SK-N-SH (cell line): ENCODE results near the gene CDKN1A. TPM values are rescaled to one million over a fixed set of nuclear protein-coding genes. Genes with fewer than 3 reads are reported as not detected.

ENCODE experiments used
- CTCF ChIA-PET: fragments of 300-600, 350-600 bp; formaldehyde crosslinking; extraction: SDS; loops from one replicate; lab custom pipeline; 2021; lab: Yijun Ruan, JAX
- POLR2A ChIA-PET: fragments of 350-600 bp; sonication (Branson Sonifier 250); formaldehyde crosslinking; extraction: SDS; loops from one replicate; lab custom pipeline; 2020; ENCODE audit warnings: antibody characterized with exemption, inconsistent platforms; lab: Yijun Ruan, JAX
- DNase-seq: peaks from one replicate; pipeline ENCODE4 v3.0.0; 2012
- H2AFZ ChIP-seq: fragments of 200-600 bp; sonication (generic); 2 replicates; pipeline ENCODE4 v1.8.1; 2016; ENCODE audit warnings: antibody characterized with exemption, mild to moderate bottlenecking, low read depth
- H3F3A ChIP-seq: fragments of 200-600 bp; sonication (generic); replicated peaks from 2 replicates; pipeline ENCODE3; 2016; ENCODE audit warnings: antibody characterized with exemption, mild to moderate bottlenecking; ENCODE audit not compliant: insufficient read depth
- H3K27ac ChIP-seq, 2 experiments: fragments of 200-500 bp in 1 of 2; fragments of 200-600 bp in 1 of 2; sonication (Bioruptor generic) in 1 of 2; sonication (generic), shearing (Covaris generic) in 1 of 2; 2 replicates each; pipeline versions ENCODE4 v1.5.1 to v1.6.1; 2014 to 2016; ENCODE audit warnings: low read depth in 2 of 2, inconsistent platforms in 1 of 2, low read length in 1 of 2, mild to moderate bottlenecking in 1 of 2, mixed read lengths in 1 of 2
- H3K27me3 ChIP-seq: fragments of 200-600 bp; sonication (generic), shearing (Covaris generic); 2 replicates; pipeline ENCODE4 v1.6.1; 2016; ENCODE audit warnings: mixed run types; ENCODE audit not compliant: insufficient read depth
- H3K36me3 ChIP-seq, 2 experiments: fragments of 200-500 bp in 1 of 2; fragments of 200-600 bp in 1 of 2; sonication (Bioruptor generic) in 1 of 2; sonication (generic) in 1 of 2; replicated peaks in 1 of 2; 2 replicates each; pipeline versions ENCODE3 to v1.5.1; 2014 to 2016; ENCODE audit warnings: low read length in 1 of 2, mild to moderate bottlenecking in 1 of 2; ENCODE audit not compliant: insufficient read depth in 2 of 2, control insufficient read depth in 1 of 2
- H3K4me1 ChIP-seq, 2 experiments: fragments of 200-500 bp in 1 of 2; fragments of 200-600 bp in 1 of 2; sonication (Bioruptor generic) in 1 of 2; sonication (generic), shearing (Covaris generic) in 1 of 2; 2 replicates each; pipeline versions ENCODE4 v1.5.1 to v1.6.1; 2014 to 2016; ENCODE audit warnings: low read depth in 1 of 2, low read length in 1 of 2, mixed run types in 1 of 2; ENCODE audit not compliant: insufficient read depth in 2 of 2, control insufficient read depth in 1 of 2
- H3K4me2 ChIP-seq: fragments of 200-600 bp; sonication (generic), shearing (Covaris generic); 2 replicates; pipeline ENCODE4 v1.6.1; 2017; ENCODE audit warnings: mixed run types
- H3K4me3 ChIP-seq, 2 experiments: fragments of 200-500 bp in 1 of 2; fragments of 200-600 bp in 1 of 2; sonication (Bioruptor generic) in 1 of 2; sonication (generic), shearing (Covaris generic) in 1 of 2; 2 replicates each; pipeline versions ENCODE4 v1.5.1 to v1.8.1; 2014 to 2016; ENCODE audit warnings: low read depth in 2 of 2, inconsistent platforms in 1 of 2, low read length in 1 of 2, mild to moderate bottlenecking in 1 of 2, mixed read lengths in 1 of 2, moderate library complexity in 1 of 2
- H3K79me2 ChIP-seq: fragments of 200-600 bp; sonication (generic); 2 replicates; pipeline ENCODE4 v1.8.1; 2017; ENCODE audit warnings: mild to moderate bottlenecking; ENCODE audit not compliant: insufficient read depth
- H3K9ac ChIP-seq: fragments of 200-600 bp; sonication (generic); 2 replicates; pipeline ENCODE4 v1.6.1; 2017; ENCODE audit warnings: mixed run types
- H3K9me2 ChIP-seq: fragments of 200-600 bp; sonication (generic); 2 replicates; pipeline ENCODE4 v1.6.1; 2017; ENCODE audit warnings: mixed run types
- H3K9me3 ChIP-seq: fragments of 200-600 bp; sonication (generic); 2 replicates; pipeline ENCODE4 v1.6.1; 2017; ENCODE audit warnings: mixed run types, mild to moderate bottlenecking, moderate library complexity
- H4K20me1 ChIP-seq: fragments of 200-600 bp; sonication (generic); 2 replicates; pipeline ENCODE4 v1.6.1; 2017; ENCODE audit warnings: mild to moderate bottlenecking, mixed run types; ENCODE audit not compliant: insufficient read depth
- ELF1 ChIP-seq: IDR thresholded peaks from 2 replicates; pipeline ENCODE4 v1.4.0; 2012
- EZH2phosphoT487 ChIP-seq: fragments of 200-600 bp; sonication (generic); IDR thresholded peaks from 2 replicates; pipeline ENCODE4 v1.6.1; 2017; ENCODE audit warnings: low read depth, mixed run types, mild to moderate bottlenecking, antibody characterized with exemption, moderate library complexity, borderline replicate concordance
- GABPA ChIP-seq: IDR thresholded peaks from 2 replicates; pipeline ENCODE4 v1.4.0; 2012; ENCODE audit warnings: low read depth, mild to moderate bottlenecking
- MEF2A ChIP-seq: IDR thresholded peaks from 2 replicates; pipeline ENCODE4 v1.4.0; 2012; ENCODE audit warnings: low read depth, borderline replicate concordance
- POLR2AphosphoS5 ChIP-seq: IDR thresholded peaks from 2 replicates; pipeline ENCODE4 v1.6.1; 2012; ENCODE audit warnings: low read depth, low read length
- RAD21 ChIP-seq: IDR thresholded peaks from 2 replicates; pipeline ENCODE4 v1.6.1; 2012; ENCODE audit warnings: mild to moderate bottlenecking, low read length
- RXRA ChIP-seq: IDR thresholded peaks from 2 replicates; pipeline ENCODE4 v1.4.0; 2012; ENCODE audit warnings: low read depth, mild to moderate bottlenecking, borderline replicate concordance
- WGBS: methylation state at CpG from one replicate; pipeline ENCODE4 v1.1.6; 2017; ENCODE audit warnings: low lambda C conversion rate; 5-methylcytosine and 5-hydroxymethylcytosine counted together
- polyA plus RNA-seq, 3 experiments: library from polyadenylated mRNA; depleted of rRNA; stranded (reverse); fragments of >200 nt; gene quantifications; 2 replicates each; pipeline ENCODE4 v1.2.3, GENCODE V29; 2012
- TF ChIP-seq, protein P1 (sequence below): IDR thresholded peaks from 2 replicates; pipeline ENCODE4 v1.4.0; 2012; ENCODE audit warnings: low read depth
- TF ChIP-seq, protein P2 (sequence below): fragments of 150-350 bp; IDR thresholded peaks from 2 replicates; pipeline ENCODE4 v1.6.1; 2016; ENCODE audit warnings: mild to moderate bottlenecking, low read depth, low read length
- TF ChIP-seq, protein P3 (sequence below): IDR thresholded peaks from 2 replicates; pipeline ENCODE4 v1.6.1; 2012; ENCODE audit warnings: mild to moderate bottlenecking, low read depth, low read length, moderate library complexity

Gene CDKN1A
- polyA plus RNA-seq, 1 of the 3 experiments (the other 2 are of a cell fraction): 747 TPM

DNA sequence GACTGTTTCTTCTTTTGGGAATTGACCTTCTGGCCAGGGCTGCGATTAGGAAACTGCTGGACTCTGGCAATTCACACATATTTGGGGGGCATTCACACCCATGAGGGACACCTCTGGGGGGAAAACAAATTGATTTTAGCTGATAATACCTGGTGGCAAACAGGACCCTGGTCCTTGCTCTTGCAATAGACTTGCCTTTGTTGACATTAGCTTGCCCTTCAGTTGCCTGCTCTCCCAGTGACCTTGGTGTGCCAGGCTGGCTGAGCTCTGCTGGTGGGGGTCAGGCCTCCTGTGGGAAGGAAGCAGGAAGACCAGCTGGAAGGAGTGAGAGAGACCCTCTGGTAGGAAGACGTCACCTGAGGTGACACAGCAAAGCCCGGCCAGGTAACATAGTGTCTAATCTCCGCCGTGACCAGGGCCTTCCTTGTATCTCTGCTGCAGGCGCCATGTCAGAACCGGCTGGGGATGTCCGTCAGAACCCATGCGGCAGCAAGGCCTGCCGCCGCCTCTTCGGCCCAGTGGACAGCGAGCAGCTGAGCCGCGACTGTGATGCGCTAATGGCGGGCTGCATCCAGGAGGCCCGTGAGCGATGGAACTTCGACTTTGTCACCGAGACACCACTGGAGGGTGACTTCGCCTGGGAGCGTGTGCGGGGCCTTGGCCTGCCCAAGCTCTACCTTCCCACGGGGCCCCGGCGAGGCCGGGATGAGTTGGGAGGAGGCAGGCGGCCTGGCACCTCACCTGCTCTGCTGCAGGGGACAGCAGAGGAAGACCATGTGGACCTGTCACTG lies 5.3 kb downstream of the CDKN1A start:
- Histone ChIP-seq H3K4me3 (peak overlapping the region; percentile 53 to 91; a peak in 3 of 4 replicates), H3K4me1 (peaks cover 0 to 17% of the 10 kb centered on the region in 2 experiments; a peak in 1 of 4 replicates), H3K27me3 (no peaks in the 10 kb centered on the region), H3K36me3 (peaks cover 55% of the 10 kb centered on the region in 2 experiments), H3F3A (peaks cover 81% of the 10 kb centered on the region), H3K79me2 (peaks cover 75% of the 10 kb centered on the region), H3K4me2 (peak overlapping the region; percentile 94), H2AFZ (no peak overlapping the region), H4K20me1 (peaks cover 99% of the 10 kb centered on the region), H3K9me3 (no peaks in the 10 kb centered on the region), H3K9ac (no peak overlapping the region), H3K27ac (peak overlapping the region in 1 of 2 experiments; percentile 7; a peak in 1 of 4 replicates), H3K9me2 (no peaks in the 10 kb centered on the region)
- WGBS: 94% methylated on average over 22 of the region's 29 CpGs
- POLR2A ChIA-PET: interaction anchor here (1.1 kb wide), 1 partner anchor 82 kb away, joined by 3 read pairs; no protein-coding TSS in a partner anchor
- TF ChIP-seq POLR2AphosphoS5 (peak; percentile 7; the same call in 1 of the 2 replicates), RAD21 (no peak), RXRA (no peak), MEF2A (no peak)
- DNase-seq: no peak
- CTCF ChIA-PET: interaction anchor here (0.8 to 9.5 kb wide), 6 partner anchors 17 to 82 kb away, joined by 5 to 91 read pairs (median 13); no protein-coding TSS in a partner anchor

DNA sequence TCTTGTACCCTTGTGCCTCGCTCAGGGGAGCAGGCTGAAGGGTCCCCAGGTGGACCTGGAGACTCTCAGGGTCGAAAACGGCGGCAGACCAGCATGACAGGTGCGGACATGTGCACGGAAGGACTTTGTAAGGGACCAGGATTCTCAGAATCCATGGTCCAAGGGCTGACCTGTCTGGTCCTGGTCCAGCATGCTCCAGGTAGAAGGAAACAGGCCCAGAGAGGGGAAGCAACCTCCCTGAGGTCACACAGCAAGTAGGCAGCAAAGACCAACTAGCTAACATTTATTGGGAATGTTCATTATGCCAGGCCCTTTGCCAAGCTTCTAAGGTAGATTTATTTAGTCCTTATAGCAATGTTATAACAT lies 5.9 kb downstream of the CDKN1A start:
- peak overlapping the region in 1 of 2 experiments; percentile 7; a peak in 1 of 4 replicates for H3K4me3 ChIP-seq
- 98% methylated on average over 6 of the region's 6 CpGs for WGBS
- H3K9me2 ChIP-seq: no peaks in the 10 kb centered on the region
- H3F3A ChIP-seq: peaks cover 82% of the 10 kb centered on the region
- ChIA-PET CTCF (interaction anchor here (2.0 to 5.1 kb wide), 4 partner anchors 61 to 82 kb away, joined by 5 to 31 read pairs (median 13); no protein-coding TSS in a partner anchor), POLR2A (interaction anchor here (1.1 kb wide), 1 partner anchor 82 kb away, joined by 3 read pairs; no protein-coding TSS in a partner anchor)
- H3K4me1 ChIP-seq: peaks cover 0 to 13% of the 10 kb centered on the region in 2 experiments; a peak in 1 of 4 replicates
- TF ChIP-seq EZH2phosphoT487: no peak
- no peak overlapping the region for H3K9ac ChIP-seq
- no peaks in the 10 kb centered on the region for H3K9me3 ChIP-seq
- H4K20me1 ChIP-seq: peaks cover 99% of the 10 kb centered on the region
- H3K4me2 ChIP-seq: peak overlapping the region; percentile 94; the same call in 1 of the 2 replicates
- H3K27ac ChIP-seq: peak overlapping the region in 1 of 2 experiments; percentile 7; a peak in 1 of 4 replicates
- no peak for DNase-seq
- H2AFZ ChIP-seq: no peak overlapping the region
- H3K79me2 ChIP-seq: peaks cover 69% of the 10 kb centered on the region
- H3K27me3 ChIP-seq: no peaks in the 10 kb centered on the region
- H3K36me3 ChIP-seq: peaks cover 55% of the 10 kb centered on the region in 2 experiments

DNA sequence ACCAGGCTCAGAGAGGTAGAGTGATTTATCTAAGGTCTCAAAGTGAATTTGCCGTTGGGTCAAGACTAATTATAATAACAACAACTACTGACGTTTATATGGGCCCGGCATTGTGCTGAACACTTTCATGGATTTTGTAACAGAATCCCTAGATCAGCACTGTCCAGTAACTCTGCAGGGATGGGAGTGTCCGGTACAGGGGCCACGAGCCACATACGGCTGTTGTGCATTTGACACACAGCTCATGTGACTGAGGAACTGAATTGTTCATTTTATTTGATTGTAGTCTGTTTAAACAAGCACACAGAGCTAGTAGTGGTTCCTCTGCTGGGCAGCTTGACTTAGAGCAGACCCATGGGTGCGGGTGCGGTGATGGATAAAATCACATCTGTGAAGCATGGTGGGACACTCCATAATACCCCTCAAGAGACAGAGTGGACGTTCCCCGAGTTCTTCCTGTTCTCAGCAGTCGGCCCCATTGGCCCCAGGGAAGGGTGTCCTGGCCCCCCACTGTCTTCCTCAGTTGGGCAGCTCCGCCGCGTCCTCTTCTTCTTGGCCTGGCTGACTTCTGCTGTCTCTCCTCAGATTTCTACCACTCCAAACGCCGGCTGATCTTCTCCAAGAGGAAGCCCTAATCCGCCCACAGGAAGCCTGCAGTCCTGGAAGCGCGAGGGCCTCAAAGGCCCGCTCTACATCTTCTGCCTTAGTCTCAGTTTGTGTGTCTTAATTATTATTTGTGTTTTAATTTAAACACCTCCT lies 6.8 kb downstream of the CDKN1A start:
- POLR2A ChIA-PET: interaction anchor here (1.1 kb wide), 1 partner anchor 83 kb away, joined by 3 read pairs; no protein-coding TSS in a partner anchor
- Histone ChIP-seq H3K9me3 (no peaks in the 10 kb centered on the region), H4K20me1 (peaks cover 92% of the 10 kb centered on the region), H3K27me3 (no peaks in the 10 kb centered on the region), H3K79me2 (peaks cover 60% of the 10 kb centered on the region), H3F3A (peaks cover 82% of the 10 kb centered on the region), H3K4me2 (peak overlapping the region; percentile 94; the same call in 1 of the 2 replicates), H3K9me2 (no peaks in the 10 kb centered on the region), H3K4me1 (peaks cover 0 to 13% of the 10 kb centered on the region in 2 experiments; a peak in 1 of 4 replicates), H2AFZ (no peak overlapping the region), H3K36me3 (peaks cover 55% of the 10 kb centered on the region in 2 experiments), H3K9ac (no peak overlapping the region), H3K4me3 (no peak overlapping the region), H3K27ac (peak overlapping the region in 1 of 2 experiments; percentile 44; a peak in 2 of 4 replicates)
- WGBS: 93% methylated on average over 20 of the region's 20 CpGs
- CTCF ChIA-PET: interaction anchor here (0.6 to 3.3 kb wide), 7 partner anchors 62 to 128 kb away, joined by 3 to 14 read pairs (median 5); no protein-coding TSS in a partner anchor
- no peak for DNase-seq
- no peak for TF ChIP-seq ELF1
- TF ChIP-seq, protein P1, sequence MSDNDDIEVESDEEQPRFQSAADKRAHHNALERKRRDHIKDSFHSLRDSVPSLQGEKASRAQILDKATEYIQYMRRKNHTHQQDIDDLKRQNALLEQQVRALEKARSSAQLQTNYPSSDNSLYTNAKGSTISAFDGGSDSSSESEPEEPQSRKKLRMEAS: no peak
- TF ChIP-seq, protein P2, sequence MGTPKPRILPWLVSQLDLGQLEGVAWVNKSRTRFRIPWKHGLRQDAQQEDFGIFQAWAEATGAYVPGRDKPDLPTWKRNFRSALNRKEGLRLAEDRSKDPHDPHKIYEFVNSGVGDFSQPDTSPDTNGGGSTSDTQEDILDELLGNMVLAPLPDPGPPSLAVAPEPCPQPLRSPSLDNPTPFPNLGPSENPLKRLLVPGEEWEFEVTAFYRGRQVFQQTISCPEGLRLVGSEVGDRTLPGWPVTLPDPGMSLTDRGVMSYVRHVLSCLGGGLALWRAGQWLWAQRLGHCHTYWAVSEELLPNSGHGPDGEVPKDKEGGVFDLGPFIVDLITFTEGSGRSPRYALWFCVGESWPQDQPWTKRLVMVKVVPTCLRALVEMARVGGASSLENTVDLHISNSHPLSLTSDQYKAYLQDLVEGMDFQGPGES: no peak
- no peak for TF ChIP-seq RXRA
- TF ChIP-seq, protein P3, sequence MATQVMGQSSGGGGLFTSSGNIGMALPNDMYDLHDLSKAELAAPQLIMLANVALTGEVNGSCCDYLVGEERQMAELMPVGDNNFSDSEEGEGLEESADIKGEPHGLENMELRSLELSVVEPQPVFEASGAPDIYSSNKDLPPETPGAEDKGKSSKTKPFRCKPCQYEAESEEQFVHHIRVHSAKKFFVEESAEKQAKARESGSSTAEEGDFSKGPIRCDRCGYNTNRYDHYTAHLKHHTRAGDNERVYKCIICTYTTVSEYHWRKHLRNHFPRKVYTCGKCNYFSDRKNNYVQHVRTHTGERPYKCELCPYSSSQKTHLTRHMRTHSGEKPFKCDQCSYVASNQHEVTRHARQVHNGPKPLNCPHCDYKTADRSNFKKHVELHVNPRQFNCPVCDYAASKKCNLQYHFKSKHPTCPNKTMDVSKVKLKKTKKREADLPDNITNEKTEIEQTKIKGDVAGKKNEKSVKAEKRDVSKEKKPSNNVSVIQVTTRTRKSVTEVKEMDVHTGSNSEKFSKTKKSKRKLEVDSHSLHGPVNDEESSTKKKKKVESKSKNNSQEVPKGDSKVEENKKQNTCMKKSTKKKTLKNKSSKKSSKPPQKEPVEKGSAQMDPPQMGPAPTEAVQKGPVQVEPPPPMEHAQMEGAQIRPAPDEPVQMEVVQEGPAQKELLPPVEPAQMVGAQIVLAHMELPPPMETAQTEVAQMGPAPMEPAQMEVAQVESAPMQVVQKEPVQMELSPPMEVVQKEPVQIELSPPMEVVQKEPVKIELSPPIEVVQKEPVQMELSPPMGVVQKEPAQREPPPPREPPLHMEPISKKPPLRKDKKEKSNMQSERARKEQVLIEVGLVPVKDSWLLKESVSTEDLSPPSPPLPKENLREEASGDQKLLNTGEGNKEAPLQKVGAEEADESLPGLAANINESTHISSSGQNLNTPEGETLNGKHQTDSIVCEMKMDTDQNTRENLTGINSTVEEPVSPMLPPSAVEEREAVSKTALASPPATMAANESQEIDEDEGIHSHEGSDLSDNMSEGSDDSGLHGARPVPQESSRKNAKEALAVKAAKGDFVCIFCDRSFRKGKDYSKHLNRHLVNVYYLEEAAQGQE: no peak
- no peak for TF ChIP-seq GABPA
